B cell (primary cell): Measurements from ENCODE around the gene E2F7. TPM values are rescaled to one million over a fixed set of nuclear protein-coding genes. Genes with fewer than 3 reads are reported as not detected.

Experiments used
- ATAC-seq: fragments of 200-7000 bp; cut with Tn5 transposase; one replicate; pipeline ENCODE4 v1.10.0; 2021; ENCODE audit warnings: low read depth, mild to moderate bottlenecking, moderate number of reproducible peaks, moderate library complexity
- CTCF ChIA-PET: fragments of 350-600 bp; sonication (Branson Sonifier 250); formaldehyde crosslinking; loops from one replicate; lab custom pipeline; 2021; ENCODE audit warnings: antibody characterized with exemption, inconsistent platforms; lab: Charles Lee
- POLR2A ChIA-PET: fragments of 350-600 bp; sonication (Branson Sonifier 250); formaldehyde crosslinking; loops from one replicate; lab custom pipeline; 2021; ENCODE audit warnings: antibody characterized with exemption; lab: Charles Lee
- DNase-seq: peaks from one replicate; pipeline ENCODE4 v3.0.0; 2013
- H2AFZ ChIP-seq: 2 replicates; pipeline ENCODE4 v1.6.1; 2012; ENCODE audit warnings: mild to moderate bottlenecking, low read depth, low read length; ENCODE audit not compliant: insufficient read depth, poor library complexity, severe bottlenecking
- H3K27ac ChIP-seq, 2 donors: 1 replicate in 1 of 2; 2 replicates in 1 of 2; pipeline ENCODE4 v1.5.1; 2012 to 2013; ENCODE audit warnings: low read length in 2 of 2, mild to moderate bottlenecking in 2 of 2, moderate library complexity in 1 of 2
- H3K27me3 ChIP-seq, 4 experiments: fragments of 200-600 bp in 1 of 4; sonication (generic) in 1 of 4; replicated peaks in 1 of 4; 1 replicate in 2 of 4; 2 replicates in 2 of 4; pipeline versions ENCODE4 v1.6.1 to v1.7.0; 2013 to 2016; ENCODE audit warnings: low read length in 3 of 4, mild to moderate bottlenecking in 2 of 4, mixed read lengths in 1 of 4, moderate library complexity in 1 of 4; ENCODE audit not compliant: insufficient read depth in 4 of 4, control insufficient read depth in 3 of 4; ENCODE audit errors: control extremely low read depth in 1 of 4
- H3K36me3 ChIP-seq, 2 experiments: replicated peaks in 1 of 2; 1 replicate in 1 of 2; 2 replicates in 1 of 2; pipeline versions ENCODE4 v1.6.1 to v1.7.1; 2013; ENCODE audit warnings: low read length in 1 of 2; ENCODE audit not compliant: insufficient read depth in 2 of 2, control insufficient read depth in 1 of 2; ENCODE audit errors: control extremely low read depth in 1 of 2, extremely low read depth in 1 of 2
- H3K4me1 ChIP-seq, 2 donors: fragments of 200-600 bp in 1 of 2; sonication (generic) in 1 of 2; 1 replicate in 1 of 2; 2 replicates in 1 of 2; pipeline versions ENCODE4 v1.5.1 to v1.6.1; 2013 to 2017; ENCODE audit warnings: low read length in 2 of 2; ENCODE audit not compliant: control insufficient read depth in 2 of 2, insufficient read depth in 2 of 2
- H3K4me2 ChIP-seq: replicated peaks from 2 replicates; pipeline ENCODE3; 2012; ENCODE audit warnings: mild to moderate bottlenecking, low read depth, low read length; ENCODE audit not compliant: poor library complexity, severe bottlenecking
- H3K4me3 ChIP-seq, 5 experiments: fragments of 200-600 bp in 1 of 5; sonication (generic) in 1 of 5; 1 replicate in 3 of 5; 2 replicates in 2 of 5; pipeline versions ENCODE4 v1.5.1 to v1.7.0; 2011 to 2016; ENCODE audit warnings: low read length in 4 of 5, mild to moderate bottlenecking in 4 of 5, low read depth in 2 of 5, control low read depth in 1 of 5, moderate library complexity in 1 of 5; ENCODE audit not compliant: insufficient read depth in 1 of 5; ENCODE audit errors: control extremely low read depth in 1 of 5, extremely low read depth in 1 of 5
- H3K79me2 ChIP-seq: fragments of 200-600 bp; sonication (generic); one replicate; pipeline ENCODE4 v1.6.0; 2016; ENCODE audit warnings: low read length; ENCODE audit not compliant: control insufficient read depth, insufficient read depth
- H3K9ac ChIP-seq: fragments of 200-600 bp; sonication (generic); 2 replicates; pipeline ENCODE4 v1.6.1; 2017; ENCODE audit warnings: mild to moderate bottlenecking, low read length, moderate library complexity
- H3K9me3 ChIP-seq, 3 donors: one replicate each; pipeline versions ENCODE4 v1.6.1 to v1.7.1; 2013; ENCODE audit warnings: low read length in 2 of 3; ENCODE audit not compliant: control insufficient read depth in 2 of 3, insufficient read depth in 1 of 3; ENCODE audit errors: control extremely low read depth in 1 of 3
- H4K20me1 ChIP-seq: 2 replicates; pipeline ENCODE4 v1.6.0; 2012; ENCODE audit warnings: mild to moderate bottlenecking, low read length; ENCODE audit not compliant: insufficient read depth, control insufficient read depth, poor library complexity, severe bottlenecking
- H3K27ac Mint-ChIP-seq: one replicate; pipeline ENCODE4 v1.8.0; 2021; ENCODE audit warnings: mixed read lengths
- H3K27me3 Mint-ChIP-seq: one replicate; pipeline ENCODE4 v1.8.0; 2021; ENCODE audit warnings: mixed read lengths
- H3K4me1 Mint-ChIP-seq: one replicate; pipeline ENCODE4 v1.8.0; 2021; ENCODE audit warnings: mixed read lengths
- H3K4me3 Mint-ChIP-seq: one replicate; pipeline ENCODE4 v1.8.0; 2021; ENCODE audit warnings: mixed read lengths
- H3K9me3 Mint-ChIP-seq: one replicate; pipeline ENCODE4 v1.8.0; 2022; ENCODE audit warnings: mixed read lengths; ENCODE audit not compliant: insufficient read depth
- CTCF ChIP-seq: fragments of 200-600 bp; IDR thresholded peaks from one replicate; pipeline ENCODE4 v1.8.0; 2022; ENCODE audit warnings: antibody characterized with exemption, mild to moderate bottlenecking
- EZH2 ChIP-seq: IDR thresholded peaks from 2 replicates; pipeline ENCODE4 v1.6.1; 2012; ENCODE audit warnings: borderline replicate concordance, low read depth, mild to moderate bottlenecking, moderate library complexity, low read length; ENCODE audit not compliant: insufficient read depth, poor library complexity, severe bottlenecking
- WGBS: methylation state at CpG from one replicate; pipeline ENCODE4 v1.1.5; 2013; ENCODE audit warnings: missing lambda C conversion rate; ENCODE audit not compliant: insufficient coverage; 5-methylcytosine and 5-hydroxymethylcytosine counted together
- intact Hi-C: fragments of 100-400 bp; cut with micrococcal nuclease; formaldehyde crosslinking; loops from one replicate; pipeline ENCODE4 v1.10.0; 2022
- polyA plus RNA-seq: library from polyadenylated mRNA; depleted of rRNA; stranded (reverse); fragments of >200 nt; gene quantifications from 2 replicates; pipeline ENCODE4 v1.2.3, GENCODE V29; 2012
- total RNA-seq, 2 donors: library from RNA; stranded (reverse); fragments of 120-200 nt in 1 of 2; gene quantifications; 1 replicate in 1 of 2; 2 replicates in 1 of 2; pipeline versions ENCODE4 v1.2.3 to v1.2.4, GENCODE V29; 2013 to 2022

Gene E2F7
- total and polyA plus RNA-seq, 2 donors (not counting 1 experiment from before 2014, with no cell fraction given): 0.15 to 0.42 TPM

GRCh38 chr12:77003246-77003645 lies 62.1 kb downstream of the E2F7 start:
- no peak overlapping the region for H3K4me2 ChIP-seq
- intact Hi-C loops: no loop called here
- H3K27ac ChIP-seq: no peak overlapping the region
- no peak overlapping the region for H3K4me3 Mint-ChIP-seq
- no peak for DNase-seq
- H2AFZ ChIP-seq: no peak overlapping the region
- no peak for ATAC-seq
- POLR2A ChIA-PET: no interaction called here
- CTCF ChIA-PET: no interaction called here
- H3K27me3 ChIP-seq: peaks cover 0 to 8% (median 2%) of the 10 kb centered on the region in 4 experiments
- H3K27ac Mint-ChIP-seq: no peak overlapping the region
- H3K9ac ChIP-seq: no peak overlapping the region
- no peak for TF ChIP-seq CTCF
- no peak for TF ChIP-seq EZH2
- no peaks in the 10 kb centered on the region for H3K79me2 ChIP-seq
- no peaks in the 10 kb centered on the region for H3K4me1 Mint-ChIP-seq
- no peaks in the 10 kb centered on the region for H3K9me3 ChIP-seq
- H3K4me1 ChIP-seq: no peaks in the 10 kb centered on the region
- no peaks in the 10 kb centered on the region for H3K36me3 ChIP-seq
- H4K20me1 ChIP-seq: no peaks in the 10 kb centered on the region
- no CpG with 5 or more reads among the region's 2 CpGs for WGBS
- H3K4me3 ChIP-seq: no peak overlapping the region
- no peaks in the 10 kb centered on the region for H3K9me3 Mint-ChIP-seq
- peaks cover 15% of the 10 kb centered on the region for H3K27me3 Mint-ChIP-seq

GRCh38 chr12:77002382-77002781 lies 63.0 kb downstream of the E2F7 start:
- no peak for TF ChIP-seq CTCF
- TF ChIP-seq EZH2: no peak
- Histone ChIP-seq H3K79me2 (no peaks in the 10 kb centered on the region), H3K9ac (no peak overlapping the region), H4K20me1 (no peaks in the 10 kb centered on the region), H2AFZ (no peak overlapping the region), H3K36me3 (no peaks in the 10 kb centered on the region), H3K27ac (no peak overlapping the region), H3K27me3 (peaks cover 0 to 8% (median 0%) of the 10 kb centered on the region in 4 experiments), H3K9me3 (no peaks in the 10 kb centered on the region), H3K4me1 (no peaks in the 10 kb centered on the region), H3K4me3 (no peak overlapping the region), H3K4me2 (no peak overlapping the region)
- no peak overlapping the region for H3K4me3 Mint-ChIP-seq
- no peak overlapping the region for H3K27ac Mint-ChIP-seq
- WGBS: 100% methylated on average over 1 of the region's 3 CpGs
- CTCF ChIA-PET: interaction anchor here (1.3 kb wide), 1 partner anchor 9 kb away, joined by 4 read pairs; no protein-coding TSS in a partner anchor
- intact Hi-C loops: no loop called here
- H3K27me3 Mint-ChIP-seq: peaks cover 10% of the 10 kb centered on the region
- ATAC-seq: no peak
- H3K4me1 Mint-ChIP-seq: no peaks in the 10 kb centered on the region
- POLR2A ChIA-PET: no interaction called here
- DNase-seq: no peak
- H3K9me3 Mint-ChIP-seq: no peaks in the 10 kb centered on the region
